OCI-LY7 (cell line): Measurements from ENCODE around the gene PLCL1. TPM values are rescaled to one million over a fixed set of nuclear protein-coding genes. Genes with fewer than 3 reads are reported as not detected.

Experiments used
- BruUV-seq: library from RNA; stranded (reverse); fragments of 400-500 nt; replicated peaks from 2 replicates; lab custom pipeline; 2021; lab: Mats Ljungman, UMichigan
- CTCF ChIA-PET: fragments of 300-600 bp; sonication (Branson Sonifier 250); formaldehyde crosslinking; loops from one replicate; lab custom pipeline; 2022; ENCODE audit warnings: antibody characterized with exemption; ENCODE audit not compliant: unreplicated experiment; lab: Charles Lee
- POLR2A ChIA-PET: fragments of 300-600 bp; sonication (Branson Sonifier 250); formaldehyde crosslinking; loops from one replicate; lab custom pipeline; 2022; ENCODE audit warnings: antibody characterized with exemption; lab: Charles Lee
- DNase-seq: peaks from one replicate; pipeline ENCODE4 v3.0.0-alpha.2; 2015; ENCODE audit warnings: low spot score
- H2AFZ ChIP-seq: fragments of 200-600 bp; sonication (generic), shearing (Covaris generic); 2 replicates; pipeline ENCODE4 v1.6.1; 2014; ENCODE audit warnings: mild to moderate bottlenecking, antibody characterized with exemption, low read length, moderate library complexity
- H3K27ac ChIP-seq: fragments of 200-600 bp; sonication (generic); 2 replicates; pipeline ENCODE4 v1.5.1; 2014; ENCODE audit warnings: mixed run types, low read depth, mild to moderate bottlenecking, moderate library complexity, low read length, inconsistent platforms; ENCODE audit not compliant: poor library complexity, severe bottlenecking
- H3K36me3 ChIP-seq: fragments of 200-600 bp; sonication (generic); 2 replicates; pipeline ENCODE4 v1.6.1; 2014; ENCODE audit warnings: mild to moderate bottlenecking, antibody characterized with exemption, low read length, moderate library complexity, mixed read lengths; ENCODE audit not compliant: insufficient read depth
- H3K4me1 ChIP-seq: fragments of 200-600 bp; sonication (generic); 2 replicates; pipeline ENCODE4 v1.5.1; 2014; ENCODE audit warnings: mild to moderate bottlenecking, low read length; ENCODE audit not compliant: insufficient read depth, poor library complexity, severe bottlenecking
- H3K4me2 ChIP-seq: fragments of 200-600 bp; sonication (generic); 2 replicates; pipeline ENCODE4 v1.6.1; 2014; ENCODE audit warnings: mild to moderate bottlenecking, low read length
- H3K4me3 ChIP-seq: fragments of 200-600 bp; sonication (generic); 2 replicates; pipeline ENCODE4 v1.5.1; 2014; ENCODE audit warnings: mild to moderate bottlenecking, low read depth, low read length; ENCODE audit not compliant: poor library complexity, severe bottlenecking
- H3K79me2 ChIP-seq: fragments of 200-600 bp; sonication (generic); 2 replicates; pipeline ENCODE4 v1.6.1; 2016; ENCODE audit warnings: low read depth, mild to moderate bottlenecking, low read length, moderate library complexity, mixed read lengths; ENCODE audit not compliant: insufficient read depth
- H3K9me2 ChIP-seq: fragments of 200-600 bp; sonication (generic); 2 replicates; pipeline ENCODE4 v1.6.1; 2016; ENCODE audit warnings: mild to moderate bottlenecking, low read length, mixed read lengths; ENCODE audit not compliant: insufficient read depth
- H3K9me3 ChIP-seq: fragments of 200-600 bp; sonication (generic); 2 replicates; pipeline ENCODE4 v1.6.1; 2014; ENCODE audit warnings: mild to moderate bottlenecking, mixed run types, low read length, mixed read lengths
- H4K20me1 ChIP-seq: fragments of 200-600 bp; sonication (generic); 2 replicates; pipeline ENCODE4 v1.6.1; 2014; ENCODE audit warnings: mild to moderate bottlenecking, antibody characterized with exemption, low read length, moderate library complexity, mixed read lengths; ENCODE audit not compliant: insufficient read depth
- EZH2phosphoT487 ChIP-seq: fragments of 200-600 bp; sonication (generic); IDR thresholded peaks from 2 replicates; pipeline ENCODE4 v1.6.1; 2018; ENCODE audit warnings: low read depth, borderline replicate concordance, mild to moderate bottlenecking, mixed run types, antibody characterized with exemption, low read length, moderate library complexity, mixed read lengths
- intact Hi-C: fragments of 100-400 bp; cut with micrococcal nuclease; formaldehyde crosslinking; loops from one replicate; pipeline ENCODE4 v1.10.0; 2022; ENCODE audit not compliant: unreplicated experiment
- total RNA-seq, 2 experiments: library from RNA; depleted of rRNA in 1 of 2; stranded (reverse); fragments of >200 nt in 1 of 2; shearing (Covaris generic) in 1 of 2; gene quantifications; 2 replicates each; pipeline ENCODE4 v1.2.3, GENCODE V29; 2014 to 2022
- TF ChIP-seq, protein P1 (sequence below): fragments of 200-600 bp; sonication (generic); conservative IDR thresholded peaks from 2 replicates; pipeline ENCODE4 v1.5.1; 2014; ENCODE audit warnings: mild to moderate bottlenecking, antibody characterized with exemption, low read length, moderate library complexity, mixed read lengths

PLCL1 gene
- total RNA-seq, 2 experiments from 2014 or later: 0.03 TPM; not detected in 1

DNA sequence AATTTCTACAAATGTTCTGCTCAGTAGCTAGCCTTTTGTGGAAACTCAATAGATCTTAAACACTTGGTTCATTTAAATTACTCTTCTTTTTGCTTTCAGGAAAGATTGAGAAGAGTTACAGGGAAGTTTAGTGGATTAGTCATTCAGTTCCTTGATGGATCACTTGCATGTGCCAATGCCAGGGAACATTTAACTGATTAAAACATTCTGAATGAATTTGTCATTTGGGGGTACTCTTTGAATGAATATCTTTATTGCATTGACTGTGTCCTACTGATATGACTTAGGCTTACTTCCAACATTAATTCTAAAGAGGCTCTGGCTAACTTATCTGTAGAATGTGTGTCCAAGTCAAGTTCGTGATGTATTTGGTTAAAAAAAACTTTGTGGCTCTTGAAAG lies 199.8 kb downstream of the PLCL1 start:
- no TSS peak for BruUV-seq
- no peaks in the 10 kb centered on the region for H3K9me3 ChIP-seq
- H3K4me1 ChIP-seq: no peaks in the 10 kb centered on the region
- H3K27ac ChIP-seq: no peak overlapping the region
- POLR2A ChIA-PET: interaction anchor here (1.1 kb wide), 1 partner anchor 9 kb away, joined by 3 read pairs; no protein-coding TSS in a partner anchor
- CTCF ChIA-PET: no interaction called here
- H3K9me2 ChIP-seq: no peaks in the 10 kb centered on the region
- H4K20me1 ChIP-seq: no peaks in the 10 kb centered on the region
- no peak overlapping the region for H3K4me3 ChIP-seq
- H3K79me2 ChIP-seq: no peaks in the 10 kb centered on the region
- no peaks in the 10 kb centered on the region for H3K36me3 ChIP-seq
- H2AFZ ChIP-seq: no peak overlapping the region
- DNase-seq: no peak
- H3K4me2 ChIP-seq: no peak overlapping the region
- intact Hi-C loops: no loop called here
- TF ChIP-seq, protein P1, sequence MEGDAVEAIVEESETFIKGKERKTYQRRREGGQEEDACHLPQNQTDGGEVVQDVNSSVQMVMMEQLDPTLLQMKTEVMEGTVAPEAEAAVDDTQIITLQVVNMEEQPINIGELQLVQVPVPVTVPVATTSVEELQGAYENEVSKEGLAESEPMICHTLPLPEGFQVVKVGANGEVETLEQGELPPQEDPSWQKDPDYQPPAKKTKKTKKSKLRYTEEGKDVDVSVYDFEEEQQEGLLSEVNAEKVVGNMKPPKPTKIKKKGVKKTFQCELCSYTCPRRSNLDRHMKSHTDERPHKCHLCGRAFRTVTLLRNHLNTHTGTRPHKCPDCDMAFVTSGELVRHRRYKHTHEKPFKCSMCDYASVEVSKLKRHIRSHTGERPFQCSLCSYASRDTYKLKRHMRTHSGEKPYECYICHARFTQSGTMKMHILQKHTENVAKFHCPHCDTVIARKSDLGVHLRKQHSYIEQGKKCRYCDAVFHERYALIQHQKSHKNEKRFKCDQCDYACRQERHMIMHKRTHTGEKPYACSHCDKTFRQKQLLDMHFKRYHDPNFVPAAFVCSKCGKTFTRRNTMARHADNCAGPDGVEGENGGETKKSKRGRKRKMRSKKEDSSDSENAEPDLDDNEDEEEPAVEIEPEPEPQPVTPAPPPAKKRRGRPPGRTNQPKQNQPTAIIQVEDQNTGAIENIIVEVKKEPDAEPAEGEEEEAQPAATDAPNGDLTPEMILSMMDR: no peak
- TF ChIP-seq EZH2phosphoT487: no peak

DNA sequence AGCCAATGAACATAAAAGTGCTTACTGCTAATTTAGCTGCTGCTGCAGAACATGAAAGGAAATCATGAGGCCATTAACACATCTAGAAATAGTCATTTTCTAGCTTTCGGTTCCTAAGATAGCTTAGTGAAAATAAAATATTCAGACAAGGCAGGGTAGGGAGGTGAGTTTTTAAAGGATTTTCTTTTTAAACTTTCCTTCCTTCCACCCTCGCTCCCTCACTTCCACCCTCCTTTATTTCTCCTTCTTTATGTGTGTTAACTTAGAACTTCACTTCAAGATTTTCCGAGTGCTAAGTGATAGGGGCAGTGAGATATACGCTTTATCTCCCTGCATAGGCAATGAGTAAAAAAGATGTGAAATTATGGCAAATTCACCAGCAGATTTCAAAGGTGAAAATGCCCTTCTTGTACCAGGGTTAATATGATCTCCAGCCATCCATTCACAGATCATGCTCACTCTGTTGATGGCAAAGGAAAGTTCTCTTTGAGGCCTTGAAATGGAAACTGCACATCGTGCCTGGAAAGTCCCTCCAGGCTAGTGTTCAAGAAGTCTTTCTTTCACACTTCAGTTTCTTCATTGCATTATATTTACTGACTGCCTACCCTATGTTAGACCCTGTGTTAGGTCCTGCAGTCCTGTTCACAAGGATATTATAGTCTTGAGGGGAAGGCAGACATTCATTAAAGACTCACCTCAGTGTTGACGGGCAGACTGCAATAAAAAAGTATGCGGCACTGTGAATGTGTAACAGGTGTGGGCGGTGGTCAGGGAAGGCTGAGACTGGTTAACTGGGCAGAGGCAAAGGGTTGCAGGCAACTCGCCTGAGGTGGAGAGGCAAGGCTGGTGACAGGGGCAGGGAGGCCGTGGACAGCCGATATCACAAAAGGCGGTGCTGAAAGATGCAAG lies 200.8 kb downstream of the PLCL1 start:
- Histone ChIP-seq H3K4me1 (no peaks in the 10 kb centered on the region), H3K4me2 (no peak overlapping the region), H3K27ac (no peak overlapping the region), H4K20me1 (no peaks in the 10 kb centered on the region), H3K4me3 (no peak overlapping the region), H3K79me2 (no peaks in the 10 kb centered on the region), H3K9me2 (no peaks in the 10 kb centered on the region), H3K9me3 (no peaks in the 10 kb centered on the region), H3K36me3 (no peaks in the 10 kb centered on the region), H2AFZ (no peak overlapping the region)
- TF ChIP-seq, protein P1: no peak
- TF ChIP-seq EZH2phosphoT487: no peak
- ChIA-PET CTCF (no interaction called here), POLR2A (interaction anchor here (1.0 to 1.1 kb wide), 2 partner anchors 8 to 34 kb away, joined by 3 to 4 read pairs; no protein-coding TSS in a partner anchor)
- no TSS peak for BruUV-seq
- intact Hi-C loops: no loop called here
- DNase-seq: no peak

DNA sequence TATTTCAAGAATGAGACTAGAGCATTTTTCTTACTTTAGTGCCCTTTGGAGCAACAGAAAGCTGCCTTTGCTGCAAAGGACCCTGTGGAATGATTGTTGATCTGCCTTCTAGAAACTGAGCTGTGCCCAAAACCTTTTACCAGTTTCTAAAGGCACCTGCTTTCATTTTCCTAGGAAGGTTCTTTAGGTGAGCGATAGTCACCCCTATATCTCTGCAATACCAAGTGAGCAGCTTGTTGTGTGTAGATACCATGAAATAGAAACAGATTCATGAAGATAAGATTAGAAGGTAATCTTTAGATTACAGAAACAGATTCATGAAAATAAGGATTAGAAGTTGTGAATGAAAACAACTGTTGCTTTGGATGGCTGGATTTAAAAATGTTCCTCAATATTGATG lies 202.3 kb downstream of the PLCL1 start:
- Histone ChIP-seq H3K36me3 (no peaks in the 10 kb centered on the region), H4K20me1 (no peaks in the 10 kb centered on the region), H3K79me2 (no peaks in the 10 kb centered on the region), H3K4me2 (no peak overlapping the region), H3K9me2 (no peaks in the 10 kb centered on the region), H3K4me3 (no peak overlapping the region), H3K9me3 (no peaks in the 10 kb centered on the region), H2AFZ (no peak overlapping the region), H3K27ac (no peak overlapping the region), H3K4me1 (no peaks in the 10 kb centered on the region)
- no peak for TF ChIP-seq EZH2phosphoT487
- TF ChIP-seq, protein P1: no peak
- intact Hi-C loops: no loop called here
- DNase-seq: no peak
- no TSS peak for BruUV-seq
- POLR2A ChIA-PET: interaction anchor here (0.7 to 1.0 kb wide), 3 partner anchors 16 to 230 kb away, joined by 3 to 4 read pairs (median 3); no protein-coding TSS in a partner anchor
- CTCF ChIA-PET: no interaction called here
